Stimulated activated CD4-positive, alpha-beta T cell treated with anti-CD3 and anti-CD28 coated beads, Interleukin-4, amount 100 ng/mL, for 48 hours (primary cell): ENCODE results near the gene UBAC2.

Experiments used
- DNase-seq, 2 donors: peaks; one replicate each; pipeline ENCODE4 v3.0.0-alpha.2; 2020; ENCODE audit warnings: low read depth in 2 of 2

Gene UBAC2

DNA sequence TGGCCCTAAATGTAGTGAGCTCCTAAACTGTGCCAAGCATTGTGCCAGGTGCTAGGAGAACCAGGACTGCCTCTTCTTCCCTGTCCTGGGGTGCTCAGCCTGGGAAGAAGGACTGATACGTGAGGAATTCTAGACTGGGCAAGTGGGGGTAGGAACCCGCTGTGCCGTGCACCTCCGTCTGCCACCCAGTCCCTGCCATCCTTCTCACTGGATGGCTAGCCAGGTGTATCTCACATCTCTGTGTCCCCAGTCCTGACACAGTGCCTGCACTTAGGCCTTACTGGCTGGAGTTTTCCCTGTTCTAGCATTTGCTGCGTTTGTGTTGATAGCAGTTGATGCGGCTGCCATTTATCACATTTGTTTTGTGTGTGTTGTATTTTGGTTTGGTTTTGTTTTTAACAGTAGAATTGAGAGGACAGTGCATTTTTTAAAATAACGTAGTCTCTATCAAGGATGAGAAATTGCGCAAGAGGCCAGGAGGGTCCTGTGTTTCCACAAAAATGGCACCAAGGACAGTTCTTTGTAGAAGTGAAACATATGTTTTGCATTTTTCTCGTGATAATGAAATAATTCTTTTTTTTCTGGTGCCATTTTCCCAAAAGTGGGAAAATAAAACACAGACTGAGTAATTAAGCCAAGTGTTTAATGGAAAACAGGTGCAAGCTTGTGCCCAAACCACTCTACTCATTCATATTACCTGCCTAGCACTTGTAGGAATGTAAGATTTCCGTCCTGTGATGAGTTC, 111.3 kb downstream of the UBAC2 start:
- DNase-seq: no peak

DNA sequence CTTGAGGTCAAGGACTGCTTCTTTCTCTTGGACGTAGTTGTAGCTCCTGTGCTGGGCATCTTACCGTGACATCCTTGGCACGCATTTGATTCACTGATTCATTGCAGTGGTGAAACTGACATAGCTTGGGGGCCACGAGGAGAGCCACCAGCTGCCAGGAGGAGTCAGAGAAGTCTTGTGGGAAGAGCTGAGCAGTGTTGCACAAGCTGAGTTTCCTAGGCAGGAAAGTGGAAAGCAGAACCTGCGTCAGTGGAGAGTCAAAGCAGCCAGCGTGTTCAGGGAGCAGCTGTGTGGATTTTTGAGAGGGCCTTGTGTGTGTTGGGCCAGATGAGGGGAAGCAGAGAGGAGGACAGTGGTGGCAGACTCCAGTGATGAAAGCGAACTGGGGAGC, 111.8 kb downstream of the UBAC2 start:
- no peak for DNase-seq

DNA sequence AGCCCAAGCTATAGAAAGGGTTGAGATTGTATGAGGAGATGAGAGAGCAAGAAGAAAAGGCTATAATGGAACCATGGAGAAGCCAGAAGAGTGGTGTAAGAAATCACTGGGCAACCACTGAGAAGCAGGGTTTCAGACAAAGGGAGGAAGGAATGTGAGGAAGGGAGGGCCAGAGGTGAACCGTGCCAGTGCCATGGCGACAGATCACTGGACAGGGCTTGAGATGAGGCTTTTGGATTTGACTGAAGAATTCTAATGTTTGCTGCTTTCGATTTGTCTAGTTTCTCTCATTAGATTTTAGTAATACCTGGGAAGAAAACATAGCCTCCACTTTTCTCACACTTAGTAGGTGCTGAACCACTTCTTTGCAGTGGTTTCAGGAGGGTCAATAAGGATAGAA, 112.8 kb downstream of the UBAC2 start:
- DNase-seq: no peak

DNA sequence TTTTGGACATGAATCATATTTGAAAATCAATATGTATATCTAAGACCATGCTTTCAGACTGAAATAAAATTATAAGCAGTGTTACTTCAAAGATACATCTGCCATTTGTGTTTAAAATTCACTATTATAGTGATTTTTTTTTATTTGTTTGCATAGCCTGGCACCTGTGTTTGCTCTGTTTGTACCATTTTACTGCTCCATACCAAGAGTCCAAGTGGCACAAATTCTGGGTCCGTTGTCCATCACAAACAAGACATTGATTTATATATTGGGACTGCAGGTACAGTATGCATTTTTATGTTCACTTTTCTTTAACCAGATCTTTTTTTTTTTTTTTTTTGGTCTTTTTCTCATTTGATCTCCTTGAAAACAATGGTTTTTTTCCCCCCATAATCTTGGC, 113.3 kb downstream of the UBAC2 start:
- DNase-seq: no peak

DNA sequence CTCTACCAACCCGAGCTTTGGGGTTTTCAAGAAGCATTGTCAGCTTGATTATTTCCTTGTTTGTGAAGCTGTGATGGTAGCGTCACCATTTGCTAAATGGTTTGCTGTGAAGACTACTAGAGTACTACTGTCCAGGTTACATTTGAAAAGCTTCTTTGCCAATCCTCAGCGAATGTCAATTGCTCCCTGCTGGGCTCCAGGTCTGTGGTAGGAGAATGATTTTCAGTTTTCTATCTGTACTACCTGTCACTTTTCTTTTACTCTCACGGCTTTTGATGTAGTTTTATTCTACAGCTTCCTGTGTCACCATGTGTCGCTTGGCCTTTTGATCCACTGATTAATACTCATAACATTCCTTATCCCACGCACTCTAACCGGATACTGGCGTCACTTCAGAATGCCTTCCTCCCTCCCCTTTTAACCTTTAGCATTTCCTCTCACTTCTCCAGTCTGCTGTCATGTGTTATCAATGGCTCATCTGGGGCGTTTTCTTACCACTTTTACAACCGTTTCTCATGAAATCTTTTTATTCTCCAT, 114.1 kb downstream of the UBAC2 start:
- peak; percentile 53 to 66 for DNase-seq

DNA sequence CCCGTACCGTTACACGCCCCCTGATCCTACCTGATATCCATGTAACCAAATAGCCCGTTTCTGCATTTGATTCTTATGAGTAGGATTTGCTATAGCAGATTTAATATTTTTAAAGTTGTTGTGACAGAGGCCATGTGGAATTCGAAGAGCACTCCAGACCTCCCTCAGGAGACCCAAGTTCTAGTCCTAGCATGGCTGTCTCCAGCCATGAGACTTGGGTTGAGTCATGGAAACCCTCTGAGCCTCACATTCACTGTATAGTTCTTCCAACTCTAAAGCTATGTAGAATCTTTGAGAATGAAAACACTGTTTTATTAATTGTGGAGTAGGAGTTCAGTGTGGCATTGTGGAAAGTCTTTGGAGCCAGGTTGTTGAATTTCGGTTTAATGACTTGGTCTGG, 114.5 kb downstream of the UBAC2 start:
- no peak for DNase-seq

DNA sequence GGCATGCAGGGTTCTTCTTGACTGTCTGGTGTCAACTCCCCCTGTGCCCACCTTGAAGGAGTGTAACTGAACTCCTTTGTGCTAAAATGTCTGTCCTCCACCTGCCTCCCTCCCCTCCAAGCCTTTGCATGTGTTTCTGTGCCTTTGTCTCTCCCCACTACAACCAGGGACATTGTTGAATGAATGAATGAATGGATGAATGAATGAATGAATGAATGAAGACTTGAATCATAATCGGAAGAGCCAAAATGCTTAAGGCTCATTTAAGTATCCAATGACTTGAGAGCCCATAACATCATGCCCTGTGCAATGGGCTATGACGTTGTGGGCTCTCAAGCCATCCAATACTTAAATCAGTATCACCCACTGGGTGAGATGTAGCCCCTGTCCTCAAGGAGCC, 115.6 kb downstream of the UBAC2 start:
- no peak for DNase-seq

DNA sequence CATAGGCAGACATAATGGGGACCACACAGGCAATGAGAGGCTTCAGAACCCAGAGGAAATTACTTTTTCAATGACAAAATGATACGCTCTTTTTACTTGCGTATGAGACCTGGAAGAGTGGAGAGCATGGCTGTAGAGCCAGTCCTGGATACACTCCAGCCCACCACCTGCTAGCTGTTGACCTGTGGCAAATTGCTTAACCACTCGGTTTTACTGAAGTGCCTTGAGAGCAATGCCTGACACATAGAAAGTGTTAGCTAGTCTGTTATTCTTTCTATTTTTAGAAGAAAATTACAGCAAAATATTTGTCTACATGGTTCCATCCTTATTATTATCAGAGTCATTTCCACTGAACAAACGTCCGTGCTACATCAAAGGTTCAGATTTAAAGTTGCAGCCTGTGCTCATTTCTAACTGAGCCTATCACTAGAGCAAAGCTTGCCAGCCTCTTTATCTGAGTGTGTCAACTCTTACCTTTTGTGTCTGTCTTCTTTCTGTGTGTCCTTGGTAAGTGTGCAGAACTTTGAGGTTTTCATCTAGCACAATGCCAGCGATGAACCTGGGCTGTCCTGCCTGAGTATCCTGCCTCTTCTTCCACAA, 116.1 kb downstream of the UBAC2 start:
- no peak for DNase-seq

DNA sequence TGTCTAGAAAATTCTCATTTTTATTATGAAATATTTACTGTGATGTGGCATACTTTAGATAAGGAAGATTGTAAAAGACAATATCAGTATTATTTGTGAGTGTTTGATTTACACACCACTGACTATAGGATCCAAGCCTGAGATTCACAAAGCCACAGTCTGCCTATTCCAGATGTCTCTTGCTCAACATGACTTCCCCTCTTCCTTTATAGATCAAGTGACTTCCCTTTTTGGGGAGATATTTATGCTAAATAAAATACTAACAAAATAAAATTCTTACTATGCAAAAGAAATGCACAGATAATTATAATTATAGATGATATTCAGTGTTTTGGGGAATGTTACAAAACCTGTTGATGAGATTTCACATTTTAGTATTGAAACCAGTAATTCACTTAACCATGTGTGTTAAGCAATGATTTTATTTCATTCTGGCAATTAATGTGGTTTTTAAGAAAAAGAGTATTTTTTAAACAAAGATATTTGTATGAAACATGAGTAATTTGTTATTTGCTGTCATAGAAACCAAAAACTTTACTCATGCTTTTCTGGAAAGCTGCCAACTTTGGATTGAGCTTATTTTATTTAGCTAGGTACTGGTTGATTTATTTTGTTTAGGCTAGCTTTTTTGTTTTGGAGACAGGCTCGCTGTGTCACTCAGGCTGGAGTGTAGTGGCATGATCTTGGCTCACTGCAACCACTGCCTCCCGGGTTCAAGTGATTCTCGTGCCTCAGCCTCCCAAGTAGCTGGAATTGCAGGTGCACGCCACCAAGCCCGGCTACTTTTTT, 120.2 kb downstream of the UBAC2 start:
- no peak for DNase-seq

DNA sequence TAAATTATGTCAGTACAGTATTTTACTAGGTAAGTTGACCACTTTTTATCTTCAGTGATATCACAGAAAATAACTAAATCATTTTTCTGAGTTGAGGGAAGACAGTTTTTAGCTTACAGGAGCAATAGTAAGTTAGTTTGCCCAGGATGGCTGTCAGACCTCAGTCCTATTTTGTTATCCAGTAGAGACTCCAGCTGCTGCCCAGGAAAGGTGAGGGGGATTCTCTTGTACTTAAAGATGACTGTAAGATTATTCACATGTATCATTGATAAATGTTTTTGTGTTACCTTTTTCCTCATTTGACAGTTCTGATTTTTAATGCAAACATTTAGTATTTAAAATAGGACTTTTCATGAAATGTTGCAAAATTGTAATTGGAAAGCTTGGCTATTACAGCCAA, 121.1 kb downstream of the UBAC2 start:
- no peak for DNase-seq

DNA sequence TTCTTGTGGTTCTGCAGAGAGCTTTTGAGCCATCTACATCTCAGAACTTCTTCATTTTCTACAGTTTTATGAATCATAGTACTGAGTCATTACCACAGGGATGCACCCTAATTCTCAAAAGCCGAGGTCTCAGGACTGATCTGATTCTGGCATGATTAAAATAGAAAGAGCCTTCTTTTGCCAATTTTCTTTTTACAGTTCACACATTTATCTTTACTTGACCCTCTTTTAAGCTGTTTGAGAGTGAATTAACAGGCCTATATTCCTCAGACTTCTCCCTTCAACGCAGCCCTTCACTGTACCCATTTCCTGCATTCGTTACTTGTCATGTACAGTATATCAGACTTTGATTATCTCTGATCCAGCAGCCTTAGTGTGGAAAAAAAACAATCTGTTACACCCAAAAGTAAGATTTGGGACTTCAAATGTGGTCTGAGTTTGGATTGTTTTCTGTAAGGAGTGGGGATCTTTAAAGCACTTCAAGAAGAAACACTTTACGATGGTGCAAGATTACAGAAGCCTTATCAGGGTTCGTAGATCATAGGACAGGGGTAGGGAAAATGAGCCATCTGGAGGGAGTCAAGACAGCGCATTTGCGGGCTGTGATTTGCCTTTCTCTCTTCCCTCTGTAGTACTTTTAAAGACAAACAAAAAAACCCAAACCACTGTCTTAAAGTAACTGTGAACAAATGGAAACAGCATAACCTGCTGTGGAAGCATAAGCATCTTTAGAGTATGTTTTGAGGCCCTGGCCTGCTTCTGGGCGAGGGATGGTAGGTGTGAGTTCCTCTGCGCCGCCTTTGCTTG, 121.8 kb downstream of the UBAC2 start:
- no peak for DNase-seq

DNA sequence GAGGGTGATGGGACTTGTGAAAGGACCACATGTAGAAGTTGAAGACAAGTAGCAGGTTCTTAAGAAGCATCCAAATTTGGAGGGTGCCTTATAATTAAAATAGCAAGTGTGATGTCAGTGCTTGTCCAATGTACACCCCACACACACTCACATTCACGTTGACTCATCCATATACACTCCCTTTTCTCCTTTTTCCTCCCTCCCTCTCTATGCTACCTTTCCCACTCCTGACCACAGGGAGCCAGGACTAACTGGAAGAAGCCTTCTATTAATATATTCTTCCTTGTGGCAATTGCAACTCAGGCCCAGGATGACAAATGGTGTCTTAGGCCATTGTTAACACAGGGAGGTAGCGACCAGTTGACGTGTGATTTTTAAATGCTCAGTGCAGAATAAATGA, 122.8 kb downstream of the UBAC2 start:
- no peak for DNase-seq

DNA sequence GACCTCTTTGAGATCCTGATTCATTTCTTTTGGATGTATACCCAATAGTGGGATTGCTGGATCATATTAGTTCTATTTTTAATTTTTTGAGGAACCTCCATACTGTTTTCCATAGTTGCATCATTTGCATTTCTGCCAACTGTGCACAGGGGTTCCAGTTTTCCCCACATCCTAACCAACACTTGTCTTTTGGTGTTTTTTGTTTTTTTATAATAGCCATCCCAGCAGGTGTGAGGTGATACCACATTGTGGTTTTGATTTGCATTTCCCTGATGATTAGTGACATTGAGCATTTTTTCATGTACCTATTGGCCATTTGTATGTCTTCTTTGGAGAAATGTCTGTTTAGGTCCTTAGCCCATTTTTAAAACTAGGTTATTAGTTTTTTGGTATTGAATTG, 125.4 kb downstream of the UBAC2 start:
- no peak for DNase-seq

DNA sequence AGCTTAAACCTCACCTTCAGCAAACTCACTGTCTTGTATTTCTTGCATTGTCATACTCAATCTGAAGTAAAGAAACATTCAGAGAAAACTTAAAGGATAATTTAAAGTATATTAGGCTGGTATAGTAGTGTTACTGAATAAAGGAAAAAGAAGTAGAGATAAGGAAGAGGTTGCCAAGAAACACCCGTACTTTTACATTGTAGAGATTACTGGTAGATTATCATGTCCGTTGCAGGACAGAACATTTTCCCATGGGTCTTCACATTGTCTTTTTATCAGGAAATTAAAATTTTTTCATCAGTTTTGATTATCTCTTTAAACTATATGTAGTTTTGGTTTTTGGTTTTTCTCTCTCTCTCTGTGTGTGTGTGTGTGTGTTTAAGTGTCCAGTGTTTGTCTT, 126.5 kb downstream of the UBAC2 start:
- DNase-seq: no peak

DNA sequence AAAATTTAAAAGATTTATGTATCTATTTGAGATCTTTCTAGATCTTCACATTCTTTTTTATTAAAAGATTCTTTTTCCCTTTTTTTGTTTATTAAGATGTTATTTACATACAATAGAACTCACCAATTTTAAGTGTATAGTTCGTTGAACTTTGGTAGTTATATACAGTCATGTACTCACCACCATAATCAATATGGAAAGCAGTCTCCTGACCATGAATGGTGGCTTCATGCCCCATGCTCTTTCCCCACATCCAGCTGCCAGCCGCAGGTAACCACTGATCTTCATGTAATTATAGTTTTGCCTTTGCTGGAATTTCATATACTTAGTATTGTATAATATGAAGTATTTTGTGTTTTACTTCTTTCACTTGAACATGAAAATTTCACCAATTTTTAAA, 127.1 kb downstream of the UBAC2 start:
- no peak for DNase-seq

DNA sequence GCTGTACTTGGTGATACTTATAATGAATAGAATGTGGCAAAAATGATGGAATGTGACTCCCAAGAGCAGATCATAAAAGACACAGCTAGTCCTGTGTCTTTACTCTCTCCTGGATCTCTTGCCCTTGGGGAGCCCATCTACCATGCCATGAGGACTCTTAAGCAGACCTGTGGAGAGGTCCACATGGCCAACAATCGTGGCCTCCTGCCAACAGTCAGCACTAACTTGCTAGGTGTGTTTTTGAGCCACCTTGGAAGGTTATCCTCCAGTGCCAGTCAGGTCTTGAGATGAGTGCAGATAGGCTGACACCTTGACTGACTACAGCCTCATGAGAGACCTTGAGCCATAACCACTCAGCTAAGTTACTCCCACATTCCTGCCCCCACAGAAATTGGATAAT, 128.8 kb downstream of the UBAC2 start:
- no peak for DNase-seq

DNA sequence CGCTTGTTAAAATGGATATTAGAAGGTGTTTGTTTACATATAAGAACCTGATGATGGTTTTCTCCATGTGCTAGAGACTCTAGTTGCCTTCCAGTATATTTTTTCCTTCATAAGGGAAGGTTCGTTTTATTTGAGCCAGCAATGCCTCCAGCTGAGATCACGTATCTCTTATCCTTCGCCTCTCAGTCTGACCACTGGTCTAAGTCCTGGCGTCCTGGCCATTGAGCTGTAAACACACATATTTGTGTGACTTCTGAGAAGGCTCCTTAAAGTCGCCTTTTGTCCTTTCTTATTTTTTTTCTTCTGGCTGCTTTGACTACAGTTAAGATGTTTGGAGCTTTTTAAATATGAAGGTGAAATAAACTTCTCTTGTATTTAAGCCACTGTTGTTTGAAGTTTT, 130.3 kb downstream of the UBAC2 start:
- DNase-seq: no peak

DNA sequence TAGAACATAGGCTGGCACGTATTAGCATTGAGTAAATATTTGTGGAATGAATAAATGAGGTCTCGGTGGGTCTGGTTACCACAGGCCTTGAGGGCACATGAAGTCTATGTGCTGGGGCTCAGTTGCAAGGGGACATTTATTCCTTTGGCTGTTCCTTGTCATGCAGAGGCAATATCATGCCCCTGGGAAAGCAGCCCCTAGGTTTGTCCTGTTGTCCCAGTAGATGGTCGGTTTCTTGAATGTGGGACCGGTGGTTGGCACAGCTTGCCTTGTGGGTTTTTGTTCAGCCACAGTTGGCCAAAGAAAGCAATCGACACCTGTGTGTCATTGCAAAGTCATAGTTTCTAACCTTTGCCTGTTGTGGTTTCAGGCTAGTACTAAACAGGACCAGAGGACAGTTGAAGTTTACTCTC, 131.2 kb downstream of the UBAC2 start:
- DNase-seq: no peak

DNA sequence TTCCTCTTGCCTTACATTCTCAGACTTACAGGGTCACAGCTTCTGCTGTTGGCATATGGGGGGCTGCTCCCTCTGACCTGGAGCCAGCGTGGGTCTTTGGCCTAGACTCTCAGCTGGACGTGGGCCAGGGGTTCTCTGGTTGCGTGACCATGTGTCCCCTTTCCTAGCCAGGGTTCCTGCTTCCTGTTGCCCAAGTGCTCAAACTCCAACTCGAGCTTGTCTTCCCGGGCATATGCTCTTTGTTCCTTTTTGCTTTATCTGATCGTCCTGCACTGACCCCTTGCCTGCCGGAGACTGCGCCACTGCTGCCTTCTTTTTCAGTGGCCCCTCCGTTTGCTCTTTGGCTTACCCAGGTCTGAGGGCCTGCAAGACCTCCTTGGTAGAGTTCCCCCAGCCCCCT, 131.8 kb downstream of the UBAC2 start:
- DNase-seq: no peak

DNA sequence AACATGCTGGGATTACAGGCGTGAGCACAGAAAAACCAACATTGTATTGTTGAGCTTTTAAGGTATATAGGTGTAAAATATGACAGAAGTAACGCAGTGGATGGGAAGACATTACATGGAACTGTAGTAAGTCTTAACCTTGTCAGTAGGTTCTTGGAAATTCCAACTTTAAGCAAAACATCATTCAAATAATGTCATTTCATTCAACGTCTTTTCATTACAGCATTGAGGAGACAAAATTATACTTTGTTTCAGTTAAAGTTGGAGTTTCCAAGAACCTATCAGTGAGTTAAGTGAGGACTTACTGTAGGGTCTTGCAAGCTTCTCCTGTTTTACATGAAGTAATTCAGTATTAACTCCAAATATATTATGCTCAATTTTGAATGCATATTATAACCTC, 133.6 kb downstream of the UBAC2 start:
- DNase-seq: no peak

DNA sequence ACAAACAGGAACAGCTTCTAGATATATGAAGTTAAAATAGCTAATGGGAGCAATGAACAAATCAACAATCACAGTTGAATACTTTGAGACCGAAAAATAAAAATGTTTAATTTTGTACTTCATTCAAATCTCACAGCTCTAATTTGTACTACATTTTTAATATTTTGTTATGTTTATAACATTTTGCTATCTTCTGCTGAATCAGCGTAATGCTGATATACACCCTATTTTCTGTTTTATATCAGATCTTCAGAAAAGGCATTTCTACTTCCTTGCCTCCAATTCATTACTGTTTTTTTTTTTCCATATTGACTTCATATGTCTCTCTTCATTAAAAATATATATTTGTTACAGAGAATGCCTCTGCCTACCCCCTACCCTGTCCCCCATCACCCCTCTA, 134.4 kb downstream of the UBAC2 start:
- DNase-seq: no peak

DNA sequence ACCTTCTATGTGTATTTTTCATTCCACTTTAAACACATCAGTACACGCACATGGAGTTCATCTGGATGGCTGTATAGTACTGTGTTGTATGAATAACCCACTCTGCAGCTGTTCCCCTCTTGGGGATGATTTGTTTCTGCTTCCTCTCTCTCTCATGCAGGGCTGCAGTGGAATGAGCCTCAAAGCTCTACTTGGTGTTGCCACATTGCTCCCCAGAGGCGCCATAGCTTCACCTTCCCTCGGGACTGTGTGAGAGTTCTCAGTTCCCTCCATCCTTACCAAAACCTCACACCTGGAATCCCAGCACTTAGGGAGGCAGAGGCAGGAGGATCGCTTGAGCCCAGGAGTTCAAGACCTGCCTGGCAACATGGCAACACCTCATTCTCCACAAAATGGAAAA, 134.9 kb downstream of the UBAC2 start:
- no peak for DNase-seq
